Suprapubic skin (tissue), 4 donors: Measurements from ENCODE around the gene BCL3.

ENCODE experiments used
- CTCF ChIP-seq, 2 donors: fragments of 200-600 bp in 1 of 2; fragments of 450-650 bp in 1 of 2; sonication (generic) in 1 of 2; IDR thresholded peaks; one replicate each; pipeline ENCODE4 v1.5.1; 2016 to 2019; ENCODE audit warnings: antibody characterized with exemption in 2 of 2, mild to moderate bottlenecking in 1 of 2, moderate library complexity in 1 of 2
- EP300 ChIP-seq: sonication (generic); formaldehyde crosslinking; IDR thresholded peaks from one replicate; pipeline ENCODE4 v1.6.1; 2017; ENCODE audit warnings: antibody characterized with exemption
- POLR2A ChIP-seq, 2 donors: fragments of 450-650 bp; IDR thresholded peaks; one replicate each; pipeline ENCODE4 v1.6.1; 2017; ENCODE audit warnings: antibody characterized with exemption in 2 of 2, mild to moderate bottlenecking in 2 of 2, moderate library complexity in 2 of 2
- POLR2AphosphoS5 ChIP-seq, 3 donors: sonication (generic); formaldehyde crosslinking; IDR thresholded peaks; one replicate each; pipeline ENCODE4 v1.6.1; 2017; ENCODE audit warnings: antibody characterized with exemption in 3 of 3

- TF ChIP-seq CTCF (IDR thresholded peaks at IDR 0.05) (no peak), POLR2A (IDR thresholded peaks at IDR 0.05) (no peak), POLR2AphosphoS5 (IDR thresholded peaks at IDR 0.05) (no peak), EP300 (no peak)
These were observed 1.9 kb upstream of the BCL3 start for GRCh38 chr19:44746616-44746945.
